SH-SY5Y (cell line): ENCODE measurements around the gene NR2F6.

Source experiments
- GATA2 ChIP-seq: IDR thresholded peaks from 2 replicates; pipeline ENCODE4 v1.6.1; 2011; ENCODE audit warnings: mild to moderate bottlenecking, low read depth, low read length
- GATA3 ChIP-seq: IDR thresholded peaks from 2 replicates; pipeline ENCODE4 v1.6.1; 2011; ENCODE audit warnings: low read depth, mild to moderate bottlenecking, low read length, moderate library complexity

The NR2F6 gene

DNA sequence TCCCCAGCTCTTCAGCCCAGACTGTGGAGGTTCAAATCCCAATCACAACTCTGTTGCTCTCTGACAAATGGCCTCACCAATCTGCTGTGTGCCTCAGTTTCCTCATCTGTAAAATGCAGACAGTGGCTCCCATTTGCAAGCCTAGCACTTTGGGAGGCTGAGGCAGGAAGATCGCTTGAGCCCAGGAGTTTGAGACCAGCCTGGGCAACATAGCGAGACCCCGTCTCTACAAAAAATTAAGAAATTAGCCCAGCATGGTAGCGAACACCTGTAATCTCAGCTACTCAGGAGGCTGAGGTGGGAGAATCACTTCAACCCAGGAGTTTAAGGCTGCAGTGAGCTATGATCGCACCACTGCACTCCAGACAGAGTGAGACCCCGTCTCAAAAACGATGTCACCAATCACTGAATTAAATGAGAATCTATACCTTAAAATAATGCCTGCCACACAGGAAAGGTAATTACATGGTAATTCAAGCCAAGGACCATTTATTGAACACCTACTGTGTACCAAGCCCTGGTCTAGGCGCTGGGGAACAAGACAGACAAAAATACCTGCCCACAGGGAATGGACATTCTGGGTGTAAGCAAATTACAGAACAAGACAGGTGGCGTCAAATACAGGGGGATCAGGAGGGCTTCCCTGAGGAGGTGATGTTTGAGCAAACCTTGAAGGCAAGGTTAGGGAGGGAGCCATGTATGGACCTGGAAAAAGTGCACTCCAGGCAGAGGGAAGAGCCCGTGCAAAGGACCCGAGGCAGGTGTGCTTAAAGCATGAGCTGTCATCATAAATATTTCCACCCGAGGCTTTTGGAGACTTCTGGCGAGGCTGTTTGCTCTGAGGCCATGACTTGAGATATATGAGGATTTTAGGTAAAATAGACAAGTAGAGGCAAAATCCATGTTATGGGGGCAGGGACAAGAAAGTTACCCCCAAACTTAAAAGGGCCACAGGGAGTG lies 7.7 kb downstream of the NR2F6 start:
- TF ChIP-seq GATA2 (no peak), GATA3 (no peak)

DNA sequence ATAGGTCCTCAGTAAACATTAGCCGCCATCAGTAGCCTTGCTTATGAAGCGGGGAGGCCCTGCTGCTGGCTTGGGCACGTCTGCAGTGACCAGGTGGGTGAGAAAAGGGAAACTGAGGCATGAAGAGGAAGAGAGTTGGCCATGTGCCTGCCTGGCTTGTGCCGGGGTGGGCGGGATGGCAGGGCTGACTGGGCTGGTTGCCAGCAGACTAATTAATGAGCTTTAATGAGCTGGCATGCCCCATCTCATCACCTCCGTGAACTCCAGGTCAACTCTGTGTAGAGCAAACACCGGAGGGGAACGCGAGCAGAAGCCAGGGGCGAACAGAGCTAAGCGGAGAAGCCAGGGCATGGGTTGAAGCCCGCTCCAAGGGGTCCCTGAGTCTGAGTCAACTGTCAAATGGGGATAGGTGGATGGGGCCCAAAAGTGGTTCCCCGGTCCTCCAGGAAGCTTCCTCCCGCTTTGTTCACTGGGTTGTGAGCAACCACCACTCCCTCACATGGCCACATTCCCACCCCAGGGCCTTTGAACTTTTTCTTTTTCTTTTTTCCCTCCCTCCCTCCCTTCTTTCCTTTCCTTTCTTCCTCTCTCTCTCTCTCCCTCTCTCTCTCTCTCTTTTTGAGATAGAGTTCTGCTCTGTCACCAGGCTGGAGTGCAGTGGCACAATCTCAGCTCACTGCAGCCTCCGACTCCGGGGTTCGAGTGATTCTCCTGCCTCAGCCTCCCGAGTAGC lies 8.7 kb downstream of the NR2F6 start:
- TF ChIP-seq GATA2, result no peak

DNA sequence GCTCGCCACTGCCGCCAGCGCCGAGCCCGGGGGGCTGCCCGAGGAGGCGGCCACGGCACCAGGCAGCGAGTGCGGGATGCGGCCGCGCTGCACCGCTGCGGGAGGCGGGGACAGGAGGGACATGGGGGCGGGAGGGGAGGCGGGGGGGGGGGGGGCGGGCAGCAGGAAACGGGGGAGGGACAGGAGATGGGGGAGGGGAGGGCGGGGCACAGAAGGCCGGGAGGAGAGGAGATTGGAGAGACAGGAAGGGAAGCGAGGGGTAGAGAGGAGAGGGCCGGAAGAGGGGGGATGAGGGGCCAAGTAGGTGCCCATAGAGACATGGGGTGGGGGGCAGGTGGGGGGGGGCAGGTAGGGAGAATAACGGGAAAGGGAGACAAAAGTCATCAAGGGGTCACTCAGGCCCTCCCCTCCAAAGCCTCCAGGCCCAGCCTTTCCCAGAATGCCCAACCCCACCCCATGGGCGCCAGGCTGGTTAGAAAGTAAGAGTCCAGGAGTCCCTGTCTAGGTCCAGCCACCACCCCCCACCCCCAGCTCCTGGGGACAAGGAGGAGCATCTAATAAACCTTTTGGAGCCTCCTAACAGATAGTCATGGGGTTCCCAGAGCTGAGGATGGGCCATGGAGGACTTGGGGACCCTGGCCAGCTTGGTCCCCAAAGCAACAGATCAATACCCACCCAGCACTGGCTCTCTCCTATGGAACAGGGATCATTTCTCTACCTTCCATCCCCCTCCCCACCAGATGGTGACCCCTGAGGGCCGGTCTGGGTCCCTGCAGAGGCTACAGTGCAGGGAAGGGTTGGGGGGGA lies 9.5 kb downstream of the NR2F6 start:
- no peak for TF ChIP-seq GATA2

DNA sequence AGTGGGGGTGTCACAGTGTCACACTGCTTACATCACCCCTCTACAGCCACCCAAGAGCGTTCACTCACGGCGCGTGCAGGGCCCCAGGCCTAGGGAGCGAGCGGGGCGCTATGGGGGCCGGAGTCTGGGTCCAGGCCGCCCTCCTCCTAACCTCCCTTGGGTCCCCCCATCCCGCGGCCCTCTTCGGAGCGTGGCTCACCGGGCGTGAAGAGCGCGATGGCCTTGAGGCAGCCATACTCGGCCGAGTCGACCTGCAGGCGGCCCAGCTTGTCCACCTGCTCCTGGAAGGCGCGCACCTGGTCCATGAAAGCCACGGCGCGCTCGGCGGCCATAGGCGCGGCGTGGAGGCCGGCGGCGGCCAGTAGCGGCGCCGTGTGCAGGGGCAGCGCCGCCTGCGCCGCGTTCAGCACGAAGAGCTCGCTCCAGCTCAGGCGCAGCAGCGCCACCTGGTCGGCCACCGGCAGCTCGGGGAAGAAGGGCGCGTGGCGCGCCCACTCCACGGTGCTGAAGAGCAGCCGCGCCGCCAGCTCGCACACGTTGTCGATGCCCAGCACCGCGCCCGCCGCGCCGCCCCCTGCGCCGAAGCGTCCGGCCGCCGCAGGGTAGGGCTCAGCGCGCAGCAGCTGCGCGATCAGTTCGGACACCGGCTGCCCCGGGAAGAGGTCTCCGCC lies 10.3 kb downstream of the NR2F6 start:
- TF ChIP-seq GATA2 (no peak), GATA3 (no peak)

DNA sequence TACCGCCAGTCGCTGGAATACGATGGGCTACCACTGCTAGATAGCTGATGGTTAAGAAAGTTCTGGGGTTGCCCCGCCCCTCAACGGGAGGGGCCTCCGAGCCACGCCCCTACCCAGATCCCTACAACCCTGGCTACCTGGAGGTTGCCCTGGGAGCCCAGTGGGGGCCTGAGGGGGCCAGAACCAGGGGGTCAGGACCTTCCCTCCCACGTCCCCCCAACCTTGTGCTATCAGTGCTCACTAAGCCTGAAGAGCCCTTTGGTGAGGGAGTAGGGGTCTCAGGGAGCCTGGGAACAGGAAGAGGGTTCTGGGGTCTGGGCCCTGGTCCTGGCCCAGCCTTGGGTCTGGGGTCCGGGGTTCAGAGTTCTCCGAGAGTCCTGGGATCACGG lies 10.8 kb downstream of the NR2F6 start:
- TF ChIP-seq GATA3 (no peak), GATA2 (no peak)

DNA sequence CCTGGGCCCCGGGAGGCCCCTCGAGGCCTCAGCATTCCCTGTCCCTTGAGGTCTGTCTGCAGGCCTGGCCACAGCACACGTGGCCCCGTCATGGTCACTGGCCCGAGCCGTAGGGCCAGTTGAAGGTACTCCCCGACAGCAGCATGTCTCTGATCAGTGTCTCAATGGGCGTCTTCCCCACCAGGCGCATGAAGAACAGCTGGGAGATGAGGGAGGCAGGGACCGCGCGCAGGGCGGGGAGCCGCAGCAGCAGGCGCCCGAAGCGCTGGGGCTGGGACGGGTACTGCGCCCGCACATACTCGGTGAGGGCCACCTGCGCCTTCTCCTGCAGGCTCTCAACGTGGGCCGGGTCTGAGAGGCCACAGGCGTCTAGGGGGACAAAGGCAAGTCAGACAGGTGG lies 13.5 kb downstream of the NR2F6 start:
- TF ChIP-seq GATA3 (no peak), GATA2 (no peak)

DNA sequence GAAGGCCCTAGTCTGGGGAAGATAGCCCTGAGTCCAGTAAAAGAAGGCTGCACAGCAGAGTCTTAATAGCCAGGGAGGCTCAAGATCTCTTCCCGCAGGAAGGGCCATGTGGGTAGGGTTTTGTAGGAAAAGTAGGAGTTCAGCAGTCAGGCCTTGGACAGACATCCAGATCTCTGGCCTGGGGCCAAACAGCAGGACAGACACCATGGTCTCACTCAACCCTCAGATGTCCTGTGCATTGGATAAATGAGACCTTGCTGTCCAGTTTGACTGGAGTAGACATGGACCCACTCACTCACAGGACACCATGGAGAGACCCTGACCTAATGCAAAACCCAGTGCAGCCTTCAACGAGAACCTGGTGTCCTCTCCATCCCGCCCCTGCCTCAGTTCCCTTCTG lies 15.8 kb downstream of the NR2F6 start:
- TF ChIP-seq GATA3, result no peak
- no peak for TF ChIP-seq GATA2

DNA sequence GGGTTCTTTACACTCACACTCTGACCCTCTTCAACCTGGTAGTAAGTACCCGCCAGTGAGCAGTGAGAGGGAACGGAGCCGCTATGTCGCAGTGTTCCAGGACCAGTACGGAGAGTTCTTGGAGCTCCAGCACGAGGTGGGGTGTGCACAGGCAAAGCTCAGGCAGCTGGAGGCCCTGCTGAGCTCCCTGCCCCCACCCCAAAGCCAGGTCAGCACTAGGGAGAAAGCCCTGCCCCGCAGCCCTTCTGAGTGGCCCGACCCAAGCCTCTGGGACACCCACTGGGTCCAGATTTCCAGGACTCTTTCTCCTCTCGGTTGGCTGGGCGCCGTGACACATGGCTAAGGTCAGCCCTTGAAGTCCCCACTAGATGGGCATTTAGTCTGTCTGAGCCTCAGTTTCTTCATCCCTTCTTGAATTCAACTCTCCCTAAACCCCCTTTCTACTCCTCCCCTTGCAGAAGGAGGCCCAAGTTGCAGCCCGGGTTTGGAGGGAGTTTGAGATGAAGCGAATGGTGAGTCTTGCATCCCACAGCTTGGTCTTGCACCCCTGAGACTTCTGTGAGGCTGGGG lies 17.8 kb downstream of the NR2F6 start:
- TF ChIP-seq GATA2 (no peak), GATA3 (no peak)

DNA sequence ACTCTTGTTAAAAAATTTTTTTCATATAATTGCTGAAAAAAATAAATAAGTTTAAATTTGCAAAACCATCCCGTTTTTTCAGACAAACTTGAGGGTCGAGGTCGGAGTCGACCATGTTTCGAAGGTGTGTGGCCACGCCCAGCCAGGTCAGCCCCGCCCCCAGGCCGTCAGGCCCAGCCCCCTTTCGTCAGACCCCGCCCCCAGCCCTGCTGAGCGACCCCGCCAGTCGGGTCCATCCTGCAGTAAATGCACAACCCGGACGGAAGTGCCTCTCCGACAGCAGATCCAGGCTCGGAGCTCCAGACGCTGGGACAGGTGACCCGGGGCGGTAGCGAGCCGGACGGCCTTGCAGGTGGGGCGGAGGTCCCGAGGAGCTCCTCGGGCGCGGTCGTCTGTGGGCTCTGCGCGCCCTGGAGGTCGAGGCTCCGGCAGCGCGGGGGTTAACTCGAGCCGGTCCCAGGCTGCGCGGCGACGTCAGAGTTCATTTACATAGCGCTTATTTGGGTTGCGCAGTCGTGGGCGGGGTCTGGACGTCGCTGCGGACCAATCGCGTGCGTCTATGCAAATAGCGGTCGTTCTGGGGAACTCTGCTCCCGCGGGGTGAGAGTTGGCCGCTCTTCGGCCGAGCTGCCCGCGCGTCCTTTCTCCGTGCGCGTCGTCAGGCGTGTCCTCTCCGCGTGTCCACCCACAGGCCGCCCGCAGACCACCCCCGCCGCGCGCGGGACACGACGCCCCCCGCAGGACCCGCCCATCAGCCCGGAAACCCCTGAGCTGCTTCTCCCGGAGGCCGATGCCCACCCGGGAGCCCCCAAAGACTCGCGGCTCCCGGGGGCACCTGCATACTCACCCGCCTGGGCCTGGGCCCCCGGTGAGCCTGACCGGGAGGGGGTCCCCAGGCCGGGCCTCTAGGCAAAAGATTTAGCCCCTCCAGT lies 19.5 kb downstream of the NR2F6 start, which contains the start of gene OCEL1:
Gene OCEL1, plus strand, starts transcription at position 225 of the 932 bp plus-strand sequence. Its CDS starts 22 bp downstream, at position 247.
- TF ChIP-seq GATA3 (no peak), GATA2 (no peak)

DNA sequence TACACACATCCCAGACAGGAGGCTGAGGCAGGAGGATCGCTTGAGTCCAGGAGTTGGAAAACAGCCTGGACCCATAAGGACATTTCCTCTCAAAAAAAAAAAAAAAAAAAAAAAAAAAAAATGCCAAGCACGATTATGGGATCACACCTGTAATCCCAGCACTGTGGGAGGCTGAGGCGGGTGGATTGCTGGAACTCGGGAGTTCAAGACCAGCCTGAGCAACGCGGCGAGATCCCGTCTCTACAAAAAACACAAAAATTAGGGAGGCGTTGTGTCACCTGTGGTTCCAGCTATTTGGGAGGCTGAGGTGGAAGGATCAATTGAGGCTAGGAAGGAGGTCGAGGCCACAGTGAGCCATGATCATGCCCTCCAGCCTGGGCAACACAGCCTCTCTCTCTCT lies 20.7 kb downstream of the NR2F6 start:
- TF ChIP-seq GATA2, result no peak
- no peak for TF ChIP-seq GATA3

DNA sequence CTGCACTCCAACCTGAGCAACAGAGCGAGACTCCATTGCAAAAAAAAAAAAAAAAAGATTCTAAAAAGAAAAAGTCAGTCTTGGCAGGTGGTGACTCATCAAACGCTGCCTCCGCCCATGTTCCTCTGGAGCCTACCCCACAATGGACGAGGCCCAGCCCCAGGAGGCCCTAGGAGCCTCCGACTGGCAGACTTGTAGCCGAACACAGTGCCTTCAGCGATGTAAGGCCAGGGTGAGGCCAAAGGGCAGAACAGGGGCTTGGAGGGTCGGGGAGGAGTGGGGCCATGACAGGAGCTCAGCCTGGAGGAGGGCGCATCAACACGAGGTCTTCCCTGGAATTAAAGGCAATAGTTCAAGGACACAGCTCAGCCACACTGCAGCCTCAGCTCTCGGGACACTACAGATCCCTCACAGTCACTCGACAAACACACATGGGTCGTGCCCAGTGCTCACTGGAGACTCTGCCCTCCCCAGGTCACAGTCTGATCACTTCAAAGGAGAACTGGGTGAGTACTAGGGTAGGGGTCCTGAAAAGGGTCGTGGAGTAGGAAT lies 25.4 kb downstream of the NR2F6 start:
- TF ChIP-seq GATA2, result no peak
- no peak for TF ChIP-seq GATA3

DNA sequence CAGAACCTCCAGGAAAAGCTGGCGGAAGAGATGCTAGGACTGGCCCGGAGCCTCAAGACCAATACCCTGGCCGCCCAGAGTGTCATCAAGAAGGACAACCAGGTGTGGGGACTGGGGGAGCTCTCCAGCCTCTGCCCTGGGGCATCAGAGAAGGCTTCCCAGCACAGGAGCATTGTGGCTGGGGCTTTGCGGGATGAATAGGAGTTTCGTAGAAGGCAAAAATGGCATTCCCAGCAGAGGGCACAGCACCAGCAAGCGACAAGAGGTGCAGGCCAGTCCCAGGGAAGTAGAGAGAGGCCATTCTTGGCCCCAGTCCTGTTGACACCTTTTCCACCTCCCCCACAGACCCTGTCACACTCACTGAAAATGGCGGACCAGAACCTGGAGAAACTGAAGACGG lies 26.4 kb downstream of the NR2F6 start:
- TF ChIP-seq GATA3 (no peak), GATA2 (no peak)
